ENCODE data around the gene RNPEP.

DNA sequence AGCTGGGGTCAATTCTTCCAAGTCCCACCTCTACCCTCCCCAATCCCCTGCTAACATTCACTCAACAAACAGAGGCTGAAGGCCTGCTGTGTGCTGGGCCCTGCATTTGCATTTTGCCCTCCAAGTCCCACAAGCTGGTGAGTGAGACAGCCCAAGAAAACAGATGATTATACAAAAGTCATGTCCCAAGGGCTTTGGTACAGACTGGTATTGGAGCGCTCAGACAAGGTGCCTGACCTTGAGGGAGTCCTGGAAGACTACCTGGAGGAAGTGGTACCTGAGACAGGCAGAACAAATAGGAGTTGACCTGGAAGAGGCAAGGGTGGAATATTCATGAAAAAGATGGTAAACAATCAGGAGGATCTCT is 40.3 kb upstream of the RNPEP start:
- TF ChIP-seq, protein P1, sequence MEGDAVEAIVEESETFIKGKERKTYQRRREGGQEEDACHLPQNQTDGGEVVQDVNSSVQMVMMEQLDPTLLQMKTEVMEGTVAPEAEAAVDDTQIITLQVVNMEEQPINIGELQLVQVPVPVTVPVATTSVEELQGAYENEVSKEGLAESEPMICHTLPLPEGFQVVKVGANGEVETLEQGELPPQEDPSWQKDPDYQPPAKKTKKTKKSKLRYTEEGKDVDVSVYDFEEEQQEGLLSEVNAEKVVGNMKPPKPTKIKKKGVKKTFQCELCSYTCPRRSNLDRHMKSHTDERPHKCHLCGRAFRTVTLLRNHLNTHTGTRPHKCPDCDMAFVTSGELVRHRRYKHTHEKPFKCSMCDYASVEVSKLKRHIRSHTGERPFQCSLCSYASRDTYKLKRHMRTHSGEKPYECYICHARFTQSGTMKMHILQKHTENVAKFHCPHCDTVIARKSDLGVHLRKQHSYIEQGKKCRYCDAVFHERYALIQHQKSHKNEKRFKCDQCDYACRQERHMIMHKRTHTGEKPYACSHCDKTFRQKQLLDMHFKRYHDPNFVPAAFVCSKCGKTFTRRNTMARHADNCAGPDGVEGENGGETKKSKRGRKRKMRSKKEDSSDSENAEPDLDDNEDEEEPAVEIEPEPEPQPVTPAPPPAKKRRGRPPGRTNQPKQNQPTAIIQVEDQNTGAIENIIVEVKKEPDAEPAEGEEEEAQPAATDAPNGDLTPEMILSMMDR (IDR thresholded peaks at IDR 0.05) = no peak
- no peak for TF ChIP-seq POLR2A (IDR thresholded peaks at IDR 0.05)
